ENCODE data around the gene IRF9.

The IRF9 gene

DNA sequence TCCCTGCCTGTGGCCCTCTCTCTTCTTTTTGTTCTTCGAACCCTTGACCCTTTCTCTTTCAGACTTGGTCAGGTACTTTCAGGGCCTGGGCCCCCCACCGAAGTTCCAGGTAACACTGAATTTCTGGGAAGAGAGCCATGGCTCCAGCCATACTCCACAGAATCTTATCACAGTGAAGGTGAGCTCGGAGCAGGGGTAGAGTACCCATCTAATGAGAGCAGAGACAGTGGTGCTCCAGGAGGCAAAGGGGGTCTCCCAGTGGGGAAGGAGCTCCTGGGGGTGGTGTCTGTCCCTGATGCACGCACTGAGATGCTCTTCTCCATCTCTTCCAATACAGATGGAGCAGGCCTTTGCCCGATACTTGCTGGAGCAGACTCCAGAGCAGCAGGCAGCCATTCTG is 4.7 kb downstream of the IRF9 start:
- H3K27me3 ChIP-seq (ENCODE audit: insufficient read depth, low read length, poor library complexity) = no peaks in the 10 kb centered on the region
- no peaks in the 10 kb centered on the region for H4K20me1 ChIP-seq (ENCODE audit: insufficient read depth, low read length)
- H3K4me2 ChIP-seq (ENCODE audit: insufficient read depth, low read length) = no peak overlapping the region
- H3K27ac ChIP-seq (ENCODE audit: low read length) = no peak overlapping the region
- no peak for TF ChIP-seq EZH2 (IDR thresholded peaks at IDR 0.05; ENCODE audit: borderline replicate concordance, low read depth, low read length, severe bottlenecking)
- TF ChIP-seq, protein P1, sequence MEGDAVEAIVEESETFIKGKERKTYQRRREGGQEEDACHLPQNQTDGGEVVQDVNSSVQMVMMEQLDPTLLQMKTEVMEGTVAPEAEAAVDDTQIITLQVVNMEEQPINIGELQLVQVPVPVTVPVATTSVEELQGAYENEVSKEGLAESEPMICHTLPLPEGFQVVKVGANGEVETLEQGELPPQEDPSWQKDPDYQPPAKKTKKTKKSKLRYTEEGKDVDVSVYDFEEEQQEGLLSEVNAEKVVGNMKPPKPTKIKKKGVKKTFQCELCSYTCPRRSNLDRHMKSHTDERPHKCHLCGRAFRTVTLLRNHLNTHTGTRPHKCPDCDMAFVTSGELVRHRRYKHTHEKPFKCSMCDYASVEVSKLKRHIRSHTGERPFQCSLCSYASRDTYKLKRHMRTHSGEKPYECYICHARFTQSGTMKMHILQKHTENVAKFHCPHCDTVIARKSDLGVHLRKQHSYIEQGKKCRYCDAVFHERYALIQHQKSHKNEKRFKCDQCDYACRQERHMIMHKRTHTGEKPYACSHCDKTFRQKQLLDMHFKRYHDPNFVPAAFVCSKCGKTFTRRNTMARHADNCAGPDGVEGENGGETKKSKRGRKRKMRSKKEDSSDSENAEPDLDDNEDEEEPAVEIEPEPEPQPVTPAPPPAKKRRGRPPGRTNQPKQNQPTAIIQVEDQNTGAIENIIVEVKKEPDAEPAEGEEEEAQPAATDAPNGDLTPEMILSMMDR (IDR thresholded peaks at IDR 0.05; ENCODE audit: borderline replicate concordance, extremely low read depth, low read length, poor library complexity, severe bottlenecking) = no peak
- peaks cover 42% of the 10 kb centered on the region for H3K36me3 ChIP-seq (ENCODE audit: insufficient read depth, low read length)
- H3K79me2 ChIP-seq (ENCODE audit: insufficient read depth, low read length) = peaks cover 9% of the 10 kb centered on the region
- no peak overlapping the region for H3K9ac ChIP-seq (ENCODE audit: low read depth, low read length)
- H3K9me3 ChIP-seq (ENCODE audit: insufficient read depth, low read length, severe bottlenecking) = no peaks in the 10 kb centered on the region
- ATAC-seq (ENCODE audit: insufficient read depth, low read depth) (no peak), DNase-seq (no peak)
- H3K4me1 ChIP-seq (ENCODE audit: insufficient read depth, low read length) = peaks cover 17% of the 10 kb centered on the region
- H3K4me3 ChIP-seq (ENCODE audit: low read depth in 1 of 2, low read length in 2 of 2) = no peak overlapping the region
- H2AFZ ChIP-seq (ENCODE audit: low read depth, low read length) = no peak overlapping the region

DNA sequence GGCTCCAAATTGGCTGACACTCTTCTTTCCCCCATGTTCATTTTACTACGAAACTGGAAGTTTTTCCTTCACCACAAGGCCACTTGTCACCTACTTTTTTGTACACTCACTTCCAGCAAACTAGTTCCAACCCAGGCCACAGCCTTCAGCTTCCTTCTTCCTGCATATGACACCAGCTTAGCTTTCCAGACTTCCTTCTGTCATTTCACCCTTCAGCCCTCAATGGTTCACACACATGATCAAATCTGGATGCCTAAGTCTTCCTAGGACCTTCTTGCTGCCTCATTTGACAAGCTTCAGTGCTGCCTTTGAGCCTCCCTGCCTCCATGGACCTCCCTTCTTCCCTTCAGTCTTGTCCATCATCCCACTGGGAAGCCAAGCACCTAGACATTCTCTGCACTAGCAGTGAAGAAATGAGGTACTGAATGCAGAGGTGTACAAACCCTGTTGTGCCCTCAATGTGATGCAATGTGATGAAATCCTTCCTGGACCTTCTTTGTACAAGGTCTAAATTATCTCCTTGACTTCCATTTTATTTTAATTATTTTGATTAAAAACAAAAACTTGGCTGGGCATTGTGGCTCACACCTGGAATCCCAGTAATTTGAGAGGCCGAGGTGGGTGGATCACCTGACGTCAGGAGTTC is 6.5 kb downstream of the IRF9 start:
- ATAC-seq (ENCODE audit: insufficient read depth, low read depth) = no peak
- no peaks in the 10 kb centered on the region for H4K20me1 ChIP-seq (ENCODE audit: insufficient read depth, low read length)
- H3K4me3 ChIP-seq (ENCODE audit: low read depth in 1 of 2, low read length in 2 of 2) = no peak overlapping the region
- no peak for TF ChIP-seq EZH2 (IDR thresholded peaks at IDR 0.05; ENCODE audit: borderline replicate concordance, low read depth, low read length, severe bottlenecking)
- TF ChIP-seq, protein P1 (IDR thresholded peaks at IDR 0.05; ENCODE audit: borderline replicate concordance, extremely low read depth, low read length, poor library complexity, severe bottlenecking) = no peak
- peaks cover 36% of the 10 kb centered on the region for H3K36me3 ChIP-seq (ENCODE audit: insufficient read depth, low read length)
- no peaks in the 10 kb centered on the region for H3K27me3 ChIP-seq (ENCODE audit: insufficient read depth, low read length, poor library complexity)
- H3K9ac ChIP-seq (ENCODE audit: low read depth, low read length) = no peak overlapping the region
- H3K27ac ChIP-seq (ENCODE audit: low read length) = no peak overlapping the region
- no peak for DNase-seq
- no peaks in the 10 kb centered on the region for H3K9me3 ChIP-seq (ENCODE audit: insufficient read depth, low read length, severe bottlenecking)
- no peak overlapping the region for H2AFZ ChIP-seq (ENCODE audit: low read depth, low read length)
- H3K4me1 ChIP-seq (ENCODE audit: insufficient read depth, low read length) = 0 out of 2 replicates have a peak, but pooled peaks cover 2% of the 10 kb centered on the region
- H3K79me2 ChIP-seq (ENCODE audit: insufficient read depth, low read length) = no peaks in the 10 kb centered on the region
- no peak overlapping the region for H3K4me2 ChIP-seq (ENCODE audit: insufficient read depth, low read length)

DNA sequence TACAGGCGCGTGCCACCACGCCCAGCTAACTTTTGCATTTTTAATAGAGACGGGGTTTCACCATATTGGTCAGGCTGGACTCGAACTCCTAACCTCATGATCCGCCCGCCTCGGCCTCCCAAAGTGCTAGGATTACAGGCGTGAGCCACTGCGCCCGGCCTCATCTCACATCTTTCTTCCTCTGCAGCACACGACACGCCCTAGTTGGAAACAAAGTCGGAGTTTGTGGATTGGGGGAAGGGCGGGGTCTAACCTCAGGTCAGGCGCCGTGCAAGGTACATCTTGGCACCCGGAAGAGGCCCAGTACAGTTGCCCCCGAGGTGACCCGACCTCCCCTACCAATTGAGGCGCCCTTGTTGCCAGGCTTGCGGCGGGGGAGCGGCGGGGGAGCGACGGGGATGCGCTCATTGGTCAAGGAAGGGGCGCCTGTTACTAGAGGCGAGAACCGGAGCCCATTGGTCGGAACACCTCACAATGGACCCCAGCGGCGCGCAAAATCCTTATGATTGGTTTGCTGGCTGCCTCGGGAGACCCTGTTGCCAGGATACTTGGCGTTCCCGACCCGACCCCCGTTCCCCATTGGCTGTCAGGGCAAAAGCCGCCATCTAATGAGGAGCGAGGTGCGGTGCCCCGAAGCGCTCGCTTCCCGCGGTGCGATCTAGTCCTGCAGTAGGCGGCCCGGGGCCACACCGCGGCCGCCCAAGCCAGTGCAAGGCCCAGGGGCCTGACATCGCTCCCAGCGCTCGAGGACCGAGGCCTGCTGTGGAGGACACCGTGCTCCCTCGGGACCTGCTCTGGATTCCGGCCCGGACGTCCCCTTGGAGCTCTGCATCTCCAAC is 10.6 kb downstream of the IRF9 start, which contains the start of gene REC8:
TSS of gene REC8 (plus strand) at position 659 of the 839 bp plus-strand sequence. CDS start 473 bp downstream, outside the sequence.
- no peaks in the 10 kb centered on the region for H4K20me1 ChIP-seq (ENCODE audit: insufficient read depth, low read length)
- no peak within 1 kb of the TSS for H3K4me2 ChIP-seq (ENCODE audit: insufficient read depth, low read length)
- H3K9ac ChIP-seq (ENCODE audit: low read depth, low read length) = no peak within 1 kb of the TSS
- no peaks in the 10 kb centered on the region for H3K27me3 ChIP-seq (ENCODE audit: insufficient read depth, low read length, poor library complexity)
- no peak for TF ChIP-seq EZH2 (IDR thresholded peaks at IDR 0.05; ENCODE audit: borderline replicate concordance, low read depth, low read length, severe bottlenecking)
- TF ChIP-seq, protein P1 (IDR thresholded peaks at IDR 0.05; ENCODE audit: borderline replicate concordance, extremely low read depth, low read length, poor library complexity, severe bottlenecking) = no peak
- no peaks in the 10 kb centered on the region for H3K79me2 ChIP-seq (ENCODE audit: insufficient read depth, low read length)
- ATAC-seq (ENCODE audit: insufficient read depth, low read depth) (no peak), DNase-seq (no peak)
- H3K36me3 ChIP-seq (ENCODE audit: insufficient read depth, low read length) = no peaks in the 10 kb centered on the region
- no peaks in the 10 kb centered on the region for H3K9me3 ChIP-seq (ENCODE audit: insufficient read depth, low read length, severe bottlenecking)
- H3K4me1 ChIP-seq (ENCODE audit: insufficient read depth, low read length) = no peaks in the 10 kb centered on the region
- no peak within 1 kb of the TSS for H3K4me3 ChIP-seq (ENCODE audit: low read depth in 1 of 2, low read length in 2 of 2)
- no peak within 1 kb of the TSS for H2AFZ ChIP-seq (ENCODE audit: low read depth, low read length)
- H3K27ac ChIP-seq (ENCODE audit: low read length) = no peak within 1 kb of the TSS
